Activated naive CD8-positive, alpha-beta T cell (primary cell): ENCODE measurements around the gene CNP.
"Not testable (repeated sequence)": the region's sequence is repeated elsewhere in the genome, so short reads cannot be mapped to it uniquely, and the experiment has no call there.

Source experiments
- H3K27ac Mint-ChIP-seq: one replicate; pipeline ENCODE4 v1.8.0; 2021; ENCODE audit warnings: mixed read lengths
- H3K27me3 Mint-ChIP-seq: one replicate; pipeline ENCODE4 v1.8.0; 2021; ENCODE audit warnings: mixed read lengths
- H3K36me3 Mint-ChIP-seq: one replicate; pipeline ENCODE4 v1.8.0; 2021; ENCODE audit warnings: mixed read lengths
- H3K4me1 Mint-ChIP-seq: one replicate; pipeline ENCODE4 v1.8.0; 2021; ENCODE audit warnings: low read depth, mixed read lengths
- H3K4me3 Mint-ChIP-seq: one replicate; pipeline ENCODE4 v1.8.0; 2021; ENCODE audit warnings: mild to moderate bottlenecking, mixed read lengths
- H3K9me3 Mint-ChIP-seq: one replicate; pipeline ENCODE4 v1.8.0; 2021; ENCODE audit warnings: low read depth, mixed read lengths

The CNP gene

DNA sequence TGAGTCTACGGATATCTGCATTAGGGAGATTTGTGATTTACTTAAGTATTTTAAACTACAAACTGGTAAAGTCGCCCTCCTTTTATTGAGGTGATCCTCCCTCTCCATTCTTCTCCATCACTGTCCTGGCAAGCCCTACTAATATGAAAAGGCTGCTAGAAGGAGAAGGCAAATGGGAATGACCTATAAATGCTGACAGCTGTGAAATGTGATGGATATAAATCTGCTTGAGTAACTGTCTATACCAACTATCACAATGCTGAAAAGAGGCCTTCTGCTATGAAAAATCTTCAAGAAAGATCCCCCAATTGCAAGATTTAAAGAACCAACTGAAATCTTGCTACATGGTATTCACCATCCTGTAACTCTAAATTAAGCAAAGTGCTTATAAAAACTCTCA is 35.1 kb downstream of the CNP start:
- Mint-ChIP-seq H3K4me1 (peaks cover 20% of the 10 kb centered on the region), H3K36me3 (no peaks in the 10 kb centered on the region), H3K27me3 (no peaks in the 10 kb centered on the region), H3K9me3 (no peaks in the 10 kb centered on the region), H3K4me3 (no peak overlapping the region), H3K27ac (no peak overlapping the region)

DNA sequence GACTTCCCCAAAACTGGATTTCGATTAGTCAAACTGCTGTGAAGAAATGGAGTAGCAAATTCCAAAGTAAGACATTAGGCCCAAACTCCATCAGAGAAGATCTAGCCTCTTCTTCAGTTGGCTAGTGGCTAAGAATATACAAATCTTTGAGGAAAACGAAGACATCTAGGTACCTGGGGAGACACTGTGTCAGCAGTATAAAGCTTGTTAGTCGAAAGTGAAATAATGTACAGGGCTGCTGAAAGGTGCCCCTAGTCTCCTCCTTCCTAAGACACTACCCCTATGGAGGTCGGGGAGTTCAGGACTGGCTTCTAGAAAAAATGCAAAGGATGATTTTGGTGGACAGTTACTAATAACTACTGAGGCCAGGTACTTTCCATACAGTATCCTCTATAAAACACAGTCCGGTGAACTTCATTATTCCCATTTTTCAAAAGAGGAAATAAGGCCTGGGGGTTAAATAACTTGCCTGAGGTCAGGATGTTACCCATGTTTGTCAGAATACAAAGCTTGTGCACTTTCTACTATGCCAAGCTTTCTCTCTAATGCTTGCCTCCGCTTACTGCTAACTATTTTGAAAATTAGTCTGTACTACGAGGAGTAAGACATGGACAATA is 35.7 kb downstream of the CNP start:
- no peaks in the 10 kb centered on the region for H3K27me3 Mint-ChIP-seq
- H3K4me1 Mint-ChIP-seq: peaks cover 20% of the 10 kb centered on the region
- H3K36me3 Mint-ChIP-seq: no peaks in the 10 kb centered on the region
- no peaks in the 10 kb centered on the region for H3K9me3 Mint-ChIP-seq
- H3K4me3 Mint-ChIP-seq: no peak overlapping the region
- H3K27ac Mint-ChIP-seq: no peak overlapping the region

DNA sequence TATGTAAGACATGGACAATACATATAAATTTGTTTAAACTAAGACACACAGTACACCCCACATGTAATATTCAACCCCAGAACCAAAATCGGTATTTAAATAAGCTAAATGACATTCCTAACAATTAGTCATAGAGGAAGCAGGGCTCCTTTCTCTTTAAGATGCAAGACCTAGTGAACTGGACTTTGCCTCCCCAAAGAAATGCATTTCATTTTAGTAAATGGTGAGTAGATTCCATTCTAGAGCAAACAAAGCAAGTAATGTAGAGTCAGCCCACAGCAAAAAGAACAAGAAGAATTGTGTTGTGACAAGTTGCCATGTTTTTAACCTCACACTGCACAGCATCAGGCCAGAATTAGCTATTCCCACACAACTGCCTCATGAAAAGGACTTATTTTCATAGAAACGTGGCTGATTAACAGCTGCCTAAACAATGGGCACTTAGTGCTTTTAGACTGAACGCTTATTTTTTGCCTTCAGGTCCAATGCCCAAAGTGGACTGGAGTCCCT is 36.3 kb downstream of the CNP start:
- no peak overlapping the region for H3K4me3 Mint-ChIP-seq
- H3K36me3 Mint-ChIP-seq: no peaks in the 10 kb centered on the region
- H3K9me3 Mint-ChIP-seq: no peaks in the 10 kb centered on the region
- no peaks in the 10 kb centered on the region for H3K27me3 Mint-ChIP-seq
- H3K27ac Mint-ChIP-seq: peak overlapping the region; percentile 25
- H3K4me1 Mint-ChIP-seq: peaks cover 21% of the 10 kb centered on the region

DNA sequence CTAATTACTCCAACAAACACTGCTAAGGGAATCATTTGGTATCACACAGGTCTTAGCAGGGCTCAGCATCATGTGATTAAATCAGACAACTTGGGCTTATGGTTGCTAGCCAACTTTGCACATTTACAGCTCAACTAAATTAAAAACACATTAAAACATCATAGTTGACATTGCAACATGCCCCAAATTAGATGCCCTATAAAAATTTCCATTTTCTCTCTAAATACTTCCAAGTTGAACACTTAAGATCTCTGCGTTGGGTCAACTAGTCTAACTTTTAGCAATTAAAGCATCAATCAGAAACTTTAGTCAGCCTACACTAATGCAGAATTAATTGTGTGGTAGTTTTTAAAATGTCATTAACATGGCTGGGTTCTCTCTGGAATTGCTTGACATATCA is 38.6 kb downstream of the CNP start:
- peaks cover 2% of the 10 kb centered on the region for H3K36me3 Mint-ChIP-seq
- no peaks in the 10 kb centered on the region for H3K9me3 Mint-ChIP-seq
- peaks cover 33% of the 10 kb centered on the region for H3K4me1 Mint-ChIP-seq
- no peak overlapping the region for H3K4me3 Mint-ChIP-seq
- peak overlapping the region; percentile 19 for H3K27ac Mint-ChIP-seq
- no peaks in the 10 kb centered on the region for H3K27me3 Mint-ChIP-seq

DNA sequence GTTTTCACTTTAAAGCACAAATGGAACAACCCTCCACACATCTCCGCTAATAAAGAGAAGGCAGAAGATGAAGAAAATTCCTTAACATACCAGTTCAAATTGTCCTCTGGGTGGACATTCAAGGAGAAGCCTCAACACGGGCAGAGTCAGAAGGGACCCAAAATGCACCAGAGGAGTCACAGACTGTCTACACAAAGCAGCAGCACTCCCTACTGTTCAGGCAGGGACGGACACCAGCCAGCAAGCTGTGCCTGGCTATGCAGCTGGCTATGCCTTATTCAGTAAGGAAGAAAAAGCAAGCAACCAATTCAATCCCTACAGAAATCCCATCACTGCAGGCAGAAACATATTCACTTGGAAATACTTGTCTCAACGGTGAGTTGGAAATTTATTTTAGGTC is 42.6 kb downstream of the CNP start:
- no peaks in the 10 kb centered on the region for H3K9me3 Mint-ChIP-seq
- H3K27me3 Mint-ChIP-seq: no peaks in the 10 kb centered on the region
- H3K27ac Mint-ChIP-seq: peak overlapping the region; percentile 28
- peaks cover 2% of the 10 kb centered on the region for H3K36me3 Mint-ChIP-seq
- H3K4me3 Mint-ChIP-seq: no peak overlapping the region
- peaks cover 58% of the 10 kb centered on the region for H3K4me1 Mint-ChIP-seq

DNA sequence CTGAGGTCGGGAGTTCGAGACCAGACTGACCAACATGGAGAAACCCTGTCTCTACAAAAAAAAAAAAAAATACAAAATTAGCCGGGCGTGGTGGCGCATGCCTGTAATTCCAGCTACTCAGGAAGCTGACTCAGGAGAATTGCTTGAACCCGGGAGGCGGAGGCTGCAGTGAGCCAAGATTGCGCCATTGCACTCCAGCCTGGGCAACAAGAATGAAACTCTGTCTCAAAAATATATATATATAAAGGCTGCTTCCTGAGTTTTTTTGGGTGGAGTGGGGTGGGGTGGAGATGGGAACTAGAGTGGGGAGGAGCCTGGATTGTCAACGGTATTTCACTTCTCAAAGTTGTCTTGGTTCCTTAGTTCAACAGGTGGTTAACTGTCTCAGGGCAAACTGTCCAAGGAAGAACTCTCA is 43.7 kb downstream of the CNP start:
- not testable (repeated sequence) for H3K27me3 Mint-ChIP-seq, H3K9me3 Mint-ChIP-seq, H3K27ac Mint-ChIP-seq, H3K36me3 Mint-ChIP-seq, H3K4me3 Mint-ChIP-seq
- peaks cover 52% of the 10 kb centered on the region for H3K4me1 Mint-ChIP-seq

DNA sequence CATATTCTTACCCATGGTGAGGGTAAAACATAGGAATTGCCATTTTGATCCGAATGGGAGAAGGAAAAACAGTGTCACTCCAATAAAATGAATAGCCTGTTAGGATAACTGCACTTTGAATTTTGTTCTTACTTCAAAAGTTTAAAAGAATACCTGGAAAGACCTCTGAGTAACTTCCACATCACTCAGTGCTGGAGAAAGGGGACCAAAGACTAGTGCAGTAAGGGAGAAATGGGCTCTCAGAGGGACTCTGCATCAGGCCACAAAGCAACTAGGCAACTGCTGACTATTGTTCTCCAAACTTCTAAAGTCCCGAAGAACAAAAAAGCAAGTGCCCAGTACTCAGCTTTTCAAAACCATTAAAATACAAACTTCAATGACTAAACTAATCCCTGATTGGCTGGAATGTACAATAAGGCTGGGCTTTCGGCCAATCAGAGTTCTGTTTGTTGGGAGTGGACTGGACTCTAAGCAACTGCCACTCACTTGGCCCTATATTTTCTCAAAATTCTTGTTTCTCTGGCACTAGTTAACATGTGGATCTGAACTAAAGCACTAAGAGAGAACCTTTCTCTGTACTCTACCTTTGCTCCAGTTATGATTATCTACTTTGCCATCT is 44.4 kb downstream of the CNP start:
- H3K27me3 Mint-ChIP-seq: no peaks in the 10 kb centered on the region
- H3K4me1 Mint-ChIP-seq: peaks cover 56% of the 10 kb centered on the region
- peaks cover 2% of the 10 kb centered on the region for H3K36me3 Mint-ChIP-seq
- H3K9me3 Mint-ChIP-seq: no peaks in the 10 kb centered on the region
- H3K4me3 Mint-ChIP-seq: no peak overlapping the region
- peak overlapping the region; percentile 38 for H3K27ac Mint-ChIP-seq

DNA sequence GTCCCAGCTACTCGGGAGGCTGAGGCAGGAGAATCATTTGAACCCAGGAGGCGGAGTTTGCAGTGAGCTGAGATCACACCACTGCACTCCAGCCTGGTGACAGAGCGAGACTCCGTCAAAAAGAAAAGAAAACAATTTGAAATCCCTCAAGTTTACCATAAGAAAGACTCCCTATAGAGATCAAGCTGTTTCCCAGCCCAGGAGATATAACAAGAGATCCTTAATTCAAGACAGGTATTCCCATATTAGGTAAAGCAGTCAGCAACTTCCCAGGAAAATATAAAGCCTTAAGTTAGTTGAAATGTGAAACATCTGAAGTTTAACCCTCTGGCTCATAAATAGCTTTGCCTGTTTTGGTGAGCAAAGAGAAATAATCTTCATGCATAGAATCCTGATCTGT is 45.8 kb downstream of the CNP start:
- H3K27me3 Mint-ChIP-seq, H3K9me3 Mint-ChIP-seq, H3K36me3 Mint-ChIP-seq, H3K4me3 Mint-ChIP-seq, H3K27ac Mint-ChIP-seq: not testable (repeated sequence)
- peaks cover 56% of the 10 kb centered on the region for H3K4me1 Mint-ChIP-seq

DNA sequence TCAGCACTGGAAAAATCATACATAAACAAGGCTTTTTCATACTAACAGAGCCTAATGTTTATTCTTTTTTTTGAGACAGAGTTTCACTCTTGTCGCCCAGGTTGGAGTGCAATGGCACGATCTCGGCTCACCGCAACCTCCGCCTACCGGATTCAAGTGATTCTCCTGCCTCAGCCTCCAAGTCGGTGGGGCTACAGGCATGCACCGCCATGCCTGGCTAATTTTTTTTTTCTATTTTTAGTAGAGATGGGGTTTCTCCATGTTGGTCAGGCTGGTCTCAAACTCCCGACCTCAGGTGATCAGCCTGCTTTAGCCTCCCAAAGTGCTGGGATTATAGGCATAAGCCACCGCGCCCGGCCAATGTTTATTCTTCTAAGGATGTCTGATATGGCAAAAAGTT is 47.1 kb downstream of the CNP start:
- Mint-ChIP-seq H3K27ac (peak overlapping the region; percentile 68), H3K4me1 (peaks cover 65% of the 10 kb centered on the region)
- H3K27me3 Mint-ChIP-seq, H3K4me3 Mint-ChIP-seq, H3K36me3 Mint-ChIP-seq, H3K9me3 Mint-ChIP-seq: not testable (repeated sequence)

DNA sequence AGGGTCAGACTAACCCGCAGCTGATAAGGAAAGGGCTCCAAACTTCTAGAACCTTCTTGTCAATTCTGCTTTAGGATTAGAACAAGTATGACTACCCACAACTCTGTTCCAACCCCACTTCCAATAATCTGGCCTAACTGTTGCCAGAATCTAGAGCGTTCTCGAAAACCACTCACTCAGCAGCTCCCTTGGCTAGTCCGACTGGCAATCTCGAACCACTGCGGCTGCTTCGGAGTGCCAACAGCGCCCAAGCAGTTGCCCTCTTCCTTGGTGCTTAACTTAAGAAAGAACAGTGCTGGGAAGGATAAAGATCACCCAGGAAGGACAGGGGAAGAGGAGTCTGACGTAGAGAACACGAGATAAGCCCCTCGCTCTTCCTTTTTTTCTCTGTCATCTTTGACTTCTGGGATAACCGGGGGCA is 49.8 kb downstream of the CNP start:
- Mint-ChIP-seq H3K36me3 (no peaks in the 10 kb centered on the region), H3K27me3 (no peaks in the 10 kb centered on the region), H3K27ac (peak overlapping the region; percentile 100), H3K4me1 (peaks cover 63% of the 10 kb centered on the region), H3K4me3 (peak overlapping the region; percentile 99), H3K9me3 (no peaks in the 10 kb centered on the region)

DNA sequence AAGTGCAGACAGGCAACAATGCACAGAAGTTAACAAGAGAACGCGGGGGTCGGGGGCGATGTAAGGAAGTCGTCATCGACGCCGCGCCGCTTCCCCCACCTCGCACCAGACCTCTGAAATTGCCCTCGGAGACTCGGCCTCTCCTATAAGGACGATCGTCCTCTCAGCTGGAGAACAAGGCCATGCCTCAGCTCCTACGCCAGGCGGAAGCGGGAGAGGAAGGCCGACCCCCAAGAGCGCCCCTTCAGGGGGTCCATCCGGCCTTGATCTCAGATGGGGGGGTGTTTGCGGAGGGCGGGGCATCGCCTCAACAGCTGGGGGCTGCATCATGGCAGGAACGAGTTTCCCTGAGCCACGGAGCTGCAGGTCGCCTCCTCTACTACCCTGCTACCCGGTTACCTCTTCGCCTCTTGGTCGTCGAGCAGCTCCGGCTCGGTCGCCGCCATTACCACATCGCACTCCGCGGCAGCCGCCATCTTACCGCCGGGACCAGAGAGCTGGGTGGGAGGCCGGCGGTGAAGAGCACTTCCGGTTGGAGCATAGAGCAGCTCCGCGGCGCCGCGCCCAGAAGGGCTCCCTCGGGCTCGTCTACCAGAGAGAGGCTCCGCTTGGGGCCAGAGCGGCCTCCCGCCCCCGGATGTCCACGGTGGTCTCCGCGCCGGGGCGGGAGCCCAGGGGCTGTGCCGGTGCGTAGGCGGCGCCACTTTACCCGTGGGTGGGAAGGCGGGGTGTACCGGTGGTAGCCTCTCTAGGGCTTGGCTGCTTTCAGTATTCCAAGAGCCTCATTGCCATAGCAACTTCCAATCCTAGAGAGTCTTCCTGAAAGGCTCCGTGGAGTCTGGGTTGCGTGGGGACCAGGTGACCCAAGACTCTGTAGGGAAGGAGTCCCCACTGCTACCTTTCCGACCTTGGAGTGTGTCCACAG is 50.6 kb downstream of the CNP start, which contains the start of gene DNAJC7:
Gene DNAJC7, minus strand, starts transcription at position 499 of the 925 bp plus-strand sequence. Its CDS starts 23 bp downstream, at position 476.
- Mint-ChIP-seq H3K9me3 (no peaks in the 10 kb centered on the region), H3K4me3 (peak within 1 kb of the TSS; percentile 99), H3K27me3 (no peaks in the 10 kb centered on the region), H3K27ac (peak within 1 kb of the TSS; percentile 100), H3K36me3 (peaks cover under 1% of the 10 kb centered on the region), H3K4me1 (peaks cover 60% of the 10 kb centered on the region)

DNA sequence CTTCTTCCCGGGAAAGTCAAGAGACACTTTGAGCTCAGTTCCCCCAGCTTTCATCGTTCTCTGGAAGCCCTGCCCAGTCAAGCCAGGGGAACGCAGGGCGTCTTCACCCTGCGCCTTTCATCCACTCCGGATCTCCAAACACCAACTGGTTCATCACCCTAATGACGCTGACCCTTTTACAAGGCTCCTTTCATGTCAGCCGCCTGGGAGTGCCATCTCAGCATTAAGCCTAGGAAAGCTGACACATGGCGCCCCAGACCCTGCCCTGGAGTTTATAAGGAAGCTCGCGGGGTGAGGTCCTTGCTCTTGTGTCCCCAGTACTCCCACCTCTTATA is 51.2 kb downstream of the CNP start:
- Mint-ChIP-seq H3K27me3 (no peaks in the 10 kb centered on the region), H3K4me1 (peaks cover 56% of the 10 kb centered on the region), H3K9me3 (no peaks in the 10 kb centered on the region), H3K27ac (peak overlapping the region; percentile 93), H3K4me3 (peak overlapping the region; percentile 99), H3K36me3 (peaks cover 2% of the 10 kb centered on the region)

DNA sequence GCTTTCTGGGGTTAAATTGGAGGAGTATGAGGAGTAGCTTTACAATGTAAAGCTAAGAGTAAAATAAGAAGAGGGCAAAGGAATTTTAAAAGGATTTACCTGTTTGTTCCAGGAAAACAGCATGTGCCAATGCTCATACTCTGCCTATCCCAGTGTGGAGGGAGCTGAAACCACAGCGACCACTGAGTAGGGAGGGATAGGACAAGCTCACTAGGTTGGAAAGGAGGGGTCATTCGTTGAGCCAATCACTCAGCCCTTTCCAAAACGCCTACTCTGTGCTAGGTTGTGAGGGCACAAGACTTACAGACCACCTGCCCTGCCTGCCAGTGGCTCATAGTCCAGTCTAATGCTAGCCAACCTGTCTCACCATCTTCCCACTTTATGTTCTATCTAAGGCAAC is 51.7 kb downstream of the CNP start:
- peaks cover 52% of the 10 kb centered on the region for H3K4me1 Mint-ChIP-seq
- H3K27me3 Mint-ChIP-seq: no peaks in the 10 kb centered on the region

DNA sequence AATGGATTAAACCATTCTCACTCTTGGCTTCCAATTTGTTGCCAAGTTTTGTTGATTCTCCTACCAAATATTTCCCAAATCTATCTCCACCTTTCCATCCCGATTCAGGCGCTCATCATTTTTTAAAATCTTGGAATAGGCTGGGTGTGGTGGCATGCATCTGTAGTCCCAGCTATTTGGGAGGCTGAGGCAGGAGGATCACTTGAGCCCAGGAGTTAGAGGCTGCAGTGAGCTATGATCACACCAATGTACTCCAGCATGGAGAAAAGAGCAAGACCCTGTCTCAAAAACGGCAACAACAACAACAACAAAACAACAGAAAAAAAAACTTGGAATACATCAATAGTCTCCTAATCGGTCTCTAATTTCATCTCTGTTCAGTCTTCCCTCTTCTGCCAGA is 52.4 kb downstream of the CNP start:
- no peaks in the 10 kb centered on the region for H3K27me3 Mint-ChIP-seq
- peak overlapping the region; percentile 69 for H3K27ac Mint-ChIP-seq
- peaks cover 48% of the 10 kb centered on the region for H3K4me1 Mint-ChIP-seq
- H3K9me3 Mint-ChIP-seq: no peaks in the 10 kb centered on the region
- peak overlapping the region; percentile 43 for H3K4me3 Mint-ChIP-seq
- peaks cover 2% of the 10 kb centered on the region for H3K36me3 Mint-ChIP-seq

More for the DNA sequence above, 51.7 kb downstream of the CNP start:
- Mint-ChIP-seq H3K27ac (peak overlapping the region; percentile 93), H3K9me3 (no peaks in the 10 kb centered on the region), H3K4me3 (peak overlapping the region; percentile 99), H3K36me3 (peaks cover 2% of the 10 kb centered on the region)
